HEK293 (cell line): Measurements from ENCODE around the gene WLS.

Experiments
- CTCF ChIA-PET: fragments of 350-600 bp; formaldehyde crosslinking; extraction: SDS; loops from one replicate; lab custom pipeline; 2021; ENCODE audit warnings: antibody characterized with exemption; lab: Yijun Ruan, JAX
- POLR2A ChIA-PET: fragments of 300-600 bp; formaldehyde crosslinking; extraction: SDS; loops from one replicate; lab custom pipeline; 2020; ENCODE audit warnings: antibody characterized with exemption, inconsistent platforms; lab: Yijun Ruan, JAX
- H3K27ac ChIP-seq: fragments of 200-500 bp; sonication (Bioruptor generic); 2 replicates; pipeline ENCODE4 v1.5.1; 2014; ENCODE audit warnings: low read depth, low read length, control low read depth, inconsistent platforms; ENCODE audit errors: extremely low read depth
- H3K36me3 ChIP-seq, 2 experiments: fragments of 200-500 bp in 1 of 2; sonication (Bioruptor generic) in 1 of 2; 1 replicate in 1 of 2; 2 replicates in 1 of 2; pipeline ENCODE4 v1.5.1; 2014 to 2017; ENCODE audit warnings: inconsistent platforms in 2 of 2, low read length in 2 of 2; ENCODE audit not compliant: control insufficient read depth in 2 of 2, insufficient read depth in 1 of 2
- H3K4me1 ChIP-seq: fragments of 200-500 bp; sonication (Bioruptor generic); 2 replicates; pipeline ENCODE4 v1.5.1; 2014; ENCODE audit warnings: mild to moderate bottlenecking, low read length, inconsistent platforms; ENCODE audit not compliant: control insufficient read depth, insufficient read depth
- H3K4me3 ChIP-seq: 2 replicates; pipeline ENCODE4 v1.5.1; 2011; ENCODE audit warnings: low read depth, mild to moderate bottlenecking, control low read depth, low read length, moderate library complexity
- H3K9me3 ChIP-seq: fragments of 200-500 bp; sonication (Bioruptor generic); 2 replicates; pipeline ENCODE4 v1.5.1; 2014; ENCODE audit warnings: low read depth, low read length, inconsistent platforms; ENCODE audit not compliant: control insufficient read depth, insufficient read depth
- GLI2 ChIP-seq: fragments of 450-650 bp; formaldehyde crosslinking; IDR thresholded peaks from 2 replicates; pipeline ENCODE4; 2017; ENCODE audit warnings: missing biosample characterization, missing genetic modification characterization, low read depth, borderline replicate concordance
- KLF16 ChIP-seq: fragments of 450-650 bp; formaldehyde crosslinking; IDR thresholded peaks from 2 replicates; pipeline ENCODE4 v1.5.1; 2017; ENCODE audit warnings: missing biosample characterization, missing genetic modification characterization
- KLF9 ChIP-seq: fragments of 450-650 bp; formaldehyde crosslinking; IDR thresholded peaks from 2 replicates; pipeline ENCODE4 v1.5.1; 2016; ENCODE audit warnings: missing biosample characterization, missing genetic modification characterization, low read depth
- SALL2 ChIP-seq: fragments of 450-650 bp; formaldehyde crosslinking; IDR thresholded peaks from 2 replicates; pipeline ENCODE4 v1.5.0; 2017; ENCODE audit warnings: missing biosample characterization, mild to moderate bottlenecking, missing genetic modification characterization, borderline replicate concordance
- YY2 ChIP-seq: fragments of 450-650 bp; formaldehyde crosslinking; IDR thresholded peaks from 2 replicates; pipeline ENCODE4 v1.5.1; 2016; ENCODE audit warnings: missing biosample characterization, missing genetic modification characterization
- ZBTB48 ChIP-seq: fragments of 450-650 bp; formaldehyde crosslinking; IDR thresholded peaks from 2 replicates; pipeline ENCODE4 v1.5.1; 2016; ENCODE audit warnings: missing biosample characterization, missing genetic modification characterization
- ZBTB49 ChIP-seq: fragments of 450-650 bp; formaldehyde crosslinking; IDR thresholded peaks from 2 replicates; pipeline ENCODE4 v1.5.1; 2016; ENCODE audit warnings: missing biosample characterization, missing genetic modification characterization, low read depth
- ZNF184 ChIP-seq: fragments of 450-650 bp; IDR thresholded peaks from 2 replicates; pipeline ENCODE4 v1.5.1; 2018; ENCODE audit warnings: missing biosample characterization, mild to moderate bottlenecking, missing genetic modification characterization
- ZNF335 ChIP-seq: fragments of 450-650 bp; formaldehyde crosslinking; conservative IDR thresholded peaks from 2 replicates; pipeline ENCODE4 v1.5.1; 2016; ENCODE audit warnings: missing biosample characterization, missing genetic modification characterization
- ZNF514 ChIP-seq: fragments of 450-650 bp; formaldehyde crosslinking; IDR thresholded peaks from 2 replicates; pipeline ENCODE4 v1.5.1; 2016; ENCODE audit warnings: missing biosample characterization, missing genetic modification characterization
- ZNF530 ChIP-seq: fragments of 450-650 bp; formaldehyde crosslinking; IDR thresholded peaks from 2 replicates; pipeline ENCODE4 v1.5.1; 2016; ENCODE audit warnings: low read depth, missing biosample characterization, missing genetic modification characterization
- ZNF629 ChIP-seq: fragments of 450-650 bp; formaldehyde crosslinking; IDR thresholded peaks from 2 replicates; pipeline ENCODE4 v1.5.1; 2017; ENCODE audit warnings: missing biosample characterization, missing genetic modification characterization
- ZNF777 ChIP-seq: fragments of 450-650 bp; formaldehyde crosslinking; IDR thresholded peaks from 2 replicates; pipeline ENCODE4 v1.5.1; 2017; ENCODE audit warnings: missing biosample characterization, missing genetic modification characterization, borderline replicate concordance
- ZNF792 ChIP-seq: fragments of 450-650 bp; formaldehyde crosslinking; IDR thresholded peaks from 2 replicates; pipeline ENCODE4 v1.5.1; 2016; ENCODE audit warnings: missing biosample characterization, missing genetic modification characterization
- TF ChIP-seq, protein P1 (sequence below): fragments of 450-650 bp; formaldehyde crosslinking; IDR thresholded peaks from 2 replicates; pipeline ENCODE4 v1.5.1; 2017; ENCODE audit warnings: missing biosample characterization, missing genetic modification characterization
- TF ChIP-seq, protein P2 (sequence below): fragments of 450-650 bp; formaldehyde crosslinking; IDR thresholded peaks from 2 replicates; pipeline ENCODE4 v1.5.1; 2016; ENCODE audit warnings: missing biosample characterization, missing genetic modification characterization, borderline replicate concordance
- TF ChIP-seq, protein P3 (sequence below): fragments of 450-650 bp; formaldehyde crosslinking; IDR thresholded peaks from 2 replicates; pipeline ENCODE4 v1.5.1; 2016; ENCODE audit warnings: missing biosample characterization, missing genetic modification characterization
- TF ChIP-seq, protein P4 (sequence below): fragments of 450-650 bp; formaldehyde crosslinking; IDR thresholded peaks from 2 replicates; pipeline ENCODE4 v1.5.1; 2016; ENCODE audit warnings: missing biosample characterization, missing genetic modification characterization

WLS gene

DNA sequence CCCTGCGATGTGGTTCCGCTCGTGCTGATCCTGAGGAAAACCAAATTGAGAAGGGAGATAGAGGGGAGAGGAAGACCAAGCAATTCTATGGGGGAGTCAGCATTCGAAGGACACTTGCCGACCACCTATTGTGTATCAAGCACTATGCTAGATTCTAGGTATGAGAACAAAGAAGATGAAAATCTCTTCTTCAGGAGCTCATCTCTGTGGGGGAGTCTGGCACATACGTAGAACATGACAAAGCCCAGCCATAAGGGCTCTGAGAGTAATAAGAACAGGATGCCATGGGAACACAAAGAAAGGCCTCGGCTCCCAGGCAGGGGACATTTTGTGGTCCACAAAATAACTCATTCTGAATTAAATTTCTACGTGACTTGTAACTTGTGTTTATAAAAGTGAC lies 83.7 kb downstream of the WLS start:
- POLR2A ChIA-PET = no interaction called here
- Histone ChIP-seq H3K9me3 (no peaks in the 10 kb centered on the region), H3K27ac (no peak overlapping the region), H3K36me3 (peaks cover 28 to 95% of the 10 kb centered on the region in 2 experiments), H3K4me3 (no peak overlapping the region), H3K4me1 (no peaks in the 10 kb centered on the region)
- CTCF ChIA-PET = interaction anchor here (0.7 to 3.0 kb wide), 2 partner anchors 28 to 79 kb away, joined by 3 to 10 read pairs; no protein-coding TSS in a partner anchor
- TF ChIP-seq ZNF777 (tag by site-specific recombination) (no peak), ZNF335 (no peak), ZBTB49 (tag by site-specific recombination) (no peak), ZNF792 (tag by site-specific recombination) (no peak), ZNF184 (tag by site-specific recombination) (no peak), ZNF530 (tag by site-specific recombination) (no peak), ZNF629 (tag by site-specific recombination) (no peak), ZBTB48 (no peak), YY2 (tag by site-specific recombination) (no peak), ZNF514 (tag by site-specific recombination) (no peak), GLI2 (tag by site-specific recombination) (no peak), SALL2 (no peak), KLF9 (no peak), KLF16 (no peak)
- TF ChIP-seq, protein P1, sequence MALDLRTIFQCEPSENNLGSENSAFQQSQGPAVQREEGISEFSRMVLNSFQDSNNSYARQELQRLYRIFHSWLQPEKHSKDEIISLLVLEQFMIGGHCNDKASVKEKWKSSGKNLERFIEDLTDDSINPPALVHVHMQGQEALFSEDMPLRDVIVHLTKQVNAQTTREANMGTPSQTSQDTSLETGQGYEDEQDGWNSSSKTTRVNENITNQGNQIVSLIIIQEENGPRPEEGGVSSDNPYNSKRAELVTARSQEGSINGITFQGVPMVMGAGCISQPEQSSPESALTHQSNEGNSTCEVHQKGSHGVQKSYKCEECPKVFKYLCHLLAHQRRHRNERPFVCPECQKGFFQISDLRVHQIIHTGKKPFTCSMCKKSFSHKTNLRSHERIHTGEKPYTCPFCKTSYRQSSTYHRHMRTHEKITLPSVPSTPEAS (tag by site-specific recombination) = no peak
- TF ChIP-seq, protein P2, sequence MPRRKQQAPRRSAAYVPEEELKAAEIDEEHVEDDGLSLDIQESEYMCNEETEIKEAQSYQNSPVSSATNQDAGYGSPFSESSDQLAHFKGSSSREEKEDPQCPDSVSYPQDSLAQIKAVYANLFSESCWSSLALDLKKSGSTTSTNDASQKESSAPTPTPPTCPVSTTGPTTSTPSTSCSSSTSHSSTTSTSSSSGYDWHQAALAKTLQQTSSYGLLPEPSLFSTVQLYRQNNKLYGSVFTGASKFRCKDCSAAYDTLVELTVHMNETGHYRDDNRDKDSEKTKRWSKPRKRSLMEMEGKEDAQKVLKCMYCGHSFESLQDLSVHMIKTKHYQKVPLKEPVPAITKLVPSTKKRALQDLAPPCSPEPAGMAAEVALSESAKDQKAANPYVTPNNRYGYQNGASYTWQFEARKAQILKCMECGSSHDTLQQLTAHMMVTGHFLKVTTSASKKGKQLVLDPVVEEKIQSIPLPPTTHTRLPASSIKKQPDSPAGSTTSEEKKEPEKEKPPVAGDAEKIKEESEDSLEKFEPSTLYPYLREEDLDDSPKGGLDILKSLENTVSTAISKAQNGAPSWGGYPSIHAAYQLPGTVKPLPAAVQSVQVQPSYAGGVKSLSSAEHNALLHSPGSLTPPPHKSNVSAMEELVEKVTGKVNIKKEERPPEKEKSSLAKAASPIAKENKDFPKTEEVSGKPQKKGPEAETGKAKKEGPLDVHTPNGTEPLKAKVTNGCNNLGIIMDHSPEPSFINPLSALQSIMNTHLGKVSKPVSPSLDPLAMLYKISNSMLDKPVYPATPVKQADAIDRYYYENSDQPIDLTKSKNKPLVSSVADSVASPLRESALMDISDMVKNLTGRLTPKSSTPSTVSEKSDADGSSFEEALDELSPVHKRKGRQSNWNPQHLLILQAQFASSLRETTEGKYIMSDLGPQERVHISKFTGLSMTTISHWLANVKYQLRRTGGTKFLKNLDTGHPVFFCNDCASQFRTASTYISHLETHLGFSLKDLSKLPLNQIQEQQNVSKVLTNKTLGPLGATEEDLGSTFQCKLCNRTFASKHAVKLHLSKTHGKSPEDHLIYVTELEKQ (tag by site-specific recombination) = no peak
- TF ChIP-seq, protein P3, sequence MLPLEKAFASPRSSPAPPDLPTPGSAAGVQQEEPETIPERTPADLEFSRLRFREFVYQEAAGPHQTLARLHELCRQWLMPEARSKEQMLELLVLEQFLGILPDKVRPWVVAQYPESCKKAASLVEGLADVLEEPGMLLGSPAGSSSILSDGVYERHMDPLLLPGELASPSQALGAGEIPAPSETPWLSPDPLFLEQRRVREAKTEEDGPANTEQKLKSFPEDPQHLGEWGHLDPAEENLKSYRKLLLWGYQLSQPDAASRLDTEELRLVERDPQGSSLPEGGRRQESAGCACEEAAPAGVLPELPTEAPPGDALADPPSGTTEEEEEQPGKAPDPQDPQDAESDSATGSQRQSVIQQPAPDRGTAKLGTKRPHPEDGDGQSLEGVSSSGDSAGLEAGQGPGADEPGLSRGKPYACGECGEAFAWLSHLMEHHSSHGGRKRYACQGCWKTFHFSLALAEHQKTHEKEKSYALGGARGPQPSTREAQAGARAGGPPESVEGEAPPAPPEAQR (tag by site-specific recombination) = no peak
- TF ChIP-seq, protein P4, sequence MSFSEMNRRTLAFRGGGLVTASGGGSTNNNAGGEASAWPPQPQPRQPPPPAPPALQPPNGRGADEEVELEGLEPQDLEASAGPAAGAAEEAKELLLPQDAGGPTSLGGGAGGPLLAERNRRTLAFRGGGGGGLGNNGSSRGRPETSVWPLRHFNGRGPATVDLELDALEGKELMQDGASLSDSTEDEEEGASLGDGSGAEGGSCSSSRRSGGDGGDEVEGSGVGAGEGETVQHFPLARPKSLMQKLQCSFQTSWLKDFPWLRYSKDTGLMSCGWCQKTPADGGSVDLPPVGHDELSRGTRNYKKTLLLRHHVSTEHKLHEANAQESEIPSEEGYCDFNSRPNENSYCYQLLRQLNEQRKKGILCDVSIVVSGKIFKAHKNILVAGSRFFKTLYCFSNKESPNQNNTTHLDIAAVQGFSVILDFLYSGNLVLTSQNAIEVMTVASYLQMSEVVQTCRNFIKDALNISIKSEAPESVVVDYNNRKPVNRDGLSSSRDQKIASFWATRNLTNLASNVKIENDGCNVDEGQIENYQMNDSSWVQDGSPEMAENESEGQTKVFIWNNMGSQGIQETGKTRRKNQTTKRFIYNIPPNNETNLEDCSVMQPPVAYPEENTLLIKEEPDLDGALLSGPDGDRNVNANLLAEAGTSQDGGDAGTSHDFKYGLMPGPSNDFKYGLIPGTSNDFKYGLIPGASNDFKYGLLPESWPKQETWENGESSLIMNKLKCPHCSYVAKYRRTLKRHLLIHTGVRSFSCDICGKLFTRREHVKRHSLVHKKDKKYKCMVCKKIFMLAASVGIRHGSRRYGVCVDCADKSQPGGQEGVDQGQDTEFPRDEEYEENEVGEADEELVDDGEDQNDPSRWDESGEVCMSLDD (tag by site-specific recombination) = no peak
